HCT116 (cell line): ENCODE measurements around the gene SEMA4B. TPM values are rescaled to one million over a fixed set of nuclear protein-coding genes. Genes with fewer than 3 reads are reported as not detected.
A peak's percentile ranks its signal among the peaks of the same experiment; 100 is the strongest.

Experiments used
- ATAC-seq: fragments of 200-7000 bp; cut with Tn5 transposase; 2 replicates; pipeline ENCODE4 v1.9.1; 2020; ENCODE audit warnings: mild to moderate bottlenecking, moderate library complexity
- BruUV-seq: library from RNA; stranded (reverse); fragments of 400-500 nt; replicated peaks from 2 replicates; lab custom pipeline; 2021; lab: Mats Ljungman, UMichigan
- CTCF ChIA-PET: fragments of 300-600 bp; sonication (Branson Sonifier 250); formaldehyde crosslinking; loops from one replicate; lab custom pipeline; 2021; ENCODE audit warnings: antibody characterized with exemption; lab: Charles Lee
- POLR2A ChIA-PET: fragments of 300-600, 350-600 bp; sonication (Branson Sonifier 250); formaldehyde crosslinking; loops from one replicate; lab custom pipeline; 2021; ENCODE audit warnings: antibody characterized with exemption; lab: Charles Lee
- RAD21 ChIA-PET, 2 experiments: fragments of 300-600 bp; sonication (Branson Sonifier 250); formaldehyde crosslinking; loops; one replicate each; lab custom pipeline; 2023; ENCODE audit warnings: low total read pairs in 2 of 2; ENCODE audit not compliant: uncharacterized antibody in 2 of 2, unreplicated experiment in 2 of 2, low non-redundant PET in 1 of 2; lab: Charles Lee
- DNase-seq: peaks from one replicate; pipeline ENCODE4 v3.0.0-alpha.2; 2010; ENCODE audit warnings: low read depth, low spot score
- H2AFZ ChIP-seq: fragments of 200-600 bp; shearing (Covaris generic), sonication (generic); 2 replicates; pipeline ENCODE4 v1.6.1; 2017; ENCODE audit warnings: low read depth, mixed run types, mixed read lengths, antibody characterized with exemption, low read length; ENCODE audit not compliant: poor library complexity, severe bottlenecking
- H3K27ac ChIP-seq: 2 replicates; pipeline ENCODE4 v1.5.1; 2012; ENCODE audit warnings: low read depth, low read length
- H3K27me3 ChIP-seq: fragments of 200-600 bp; sonication (generic); 2 replicates; pipeline ENCODE4 v1.6.1; 2016; ENCODE audit warnings: mixed run types, low read length, mixed read lengths; ENCODE audit not compliant: insufficient read depth
- H3K36me3 ChIP-seq, 2 experiments: fragments of 200-500 bp in 1 of 2; fragments of 200-600 bp in 1 of 2; sonication (Bioruptor generic) in 1 of 2; sonication (generic) in 1 of 2; 2 replicates each; pipeline versions ENCODE4 v1.5.1 to v1.6.1; 2014 to 2016; ENCODE audit warnings: low read length in 2 of 2, inconsistent platforms in 1 of 2, mixed read lengths in 1 of 2, mixed run types in 1 of 2; ENCODE audit not compliant: insufficient read depth in 2 of 2, control insufficient read depth in 1 of 2
- H3K4me1 ChIP-seq, 2 experiments: fragments of 200-600 bp in 1 of 2; sonication (generic) in 1 of 2; 2 replicates each; pipeline versions ENCODE4 v1.5.1 to v1.6.1; 2012 to 2017; ENCODE audit warnings: low read length in 2 of 2, inconsistent platforms in 1 of 2, mild to moderate bottlenecking in 1 of 2, mixed read lengths in 1 of 2, mixed run types in 1 of 2, moderate library complexity in 1 of 2; ENCODE audit not compliant: insufficient read depth in 2 of 2, control insufficient read depth in 1 of 2
- H3K4me2 ChIP-seq: fragments of 200-600 bp; sonication (generic); 2 replicates; pipeline ENCODE4 v1.6.1; 2017; ENCODE audit warnings: mixed run types, low read length, mixed read lengths
- H3K4me3 ChIP-seq, 2 experiments: fragments of 200-600 bp in 1 of 2; sonication (generic) in 1 of 2; replicated peaks in 1 of 2; 2 replicates each; pipeline ENCODE4 v1.5.1; 2011 to 2016; ENCODE audit warnings: low read length in 2 of 2, control low read depth in 1 of 2, low read depth in 1 of 2, mild to moderate bottlenecking in 1 of 2, mixed read lengths in 1 of 2, mixed run types in 1 of 2
- H3K79me2 ChIP-seq: fragments of 200-600 bp; sonication (generic); 2 replicates; pipeline ENCODE4 v1.6.1; 2017; ENCODE audit warnings: mild to moderate bottlenecking, mixed run types, low read length, moderate library complexity, mixed read lengths; ENCODE audit not compliant: insufficient read depth
- H3K9ac ChIP-seq: fragments of 200-600 bp; sonication (generic); 2 replicates; pipeline ENCODE4 v1.6.1; 2016; ENCODE audit warnings: low read length, mixed read lengths
- H3K9me2 ChIP-seq: fragments of 200-600 bp; sonication (generic), shearing (Covaris generic); 2 replicates; pipeline ENCODE4 v1.6.1; 2017; ENCODE audit warnings: mixed run types, mild to moderate bottlenecking, moderate library complexity; ENCODE audit not compliant: insufficient read depth
- H3K9me3 ChIP-seq, 2 experiments: fragments of 200-500 bp in 1 of 2; fragments of 200-600 bp in 1 of 2; sonication (Bioruptor generic) in 1 of 2; sonication (generic) in 1 of 2; 2 replicates each; pipeline ENCODE4 v1.6.1; 2014 to 2017; ENCODE audit warnings: low read length in 2 of 2, mixed read lengths in 2 of 2, inconsistent platforms in 1 of 2, low read depth in 1 of 2, mild to moderate bottlenecking in 1 of 2, mixed run types in 1 of 2, moderate library complexity in 1 of 2; ENCODE audit not compliant: control insufficient read depth in 1 of 2, insufficient read depth in 1 of 2
- H4K20me1 ChIP-seq: fragments of 200-600 bp; sonication (generic), shearing (Covaris generic); 2 replicates; pipeline ENCODE4 v1.6.1; 2017; ENCODE audit warnings: mixed run types, mild to moderate bottlenecking, moderate library complexity; ENCODE audit not compliant: insufficient read depth
- CEBPB ChIP-seq: IDR thresholded peaks from 2 replicates; pipeline ENCODE4 v1.6.1; 2012; ENCODE audit warnings: low read depth
- EGR1 ChIP-seq: IDR thresholded peaks from 2 replicates; pipeline ENCODE4 v1.6.1; 2012; ENCODE audit warnings: low read depth
- JUND ChIP-seq: IDR thresholded peaks from 2 replicates; pipeline ENCODE4 v1.6.1; 2012
- POLR2A ChIP-seq: IDR thresholded peaks from 2 replicates; pipeline ENCODE4 v1.7.0; 2011; ENCODE audit warnings: borderline replicate concordance; ENCODE audit not compliant: insufficient read depth, insufficient read length; ENCODE audit errors: extremely low read depth
- POLR2AphosphoS5 ChIP-seq: IDR thresholded peaks from 2 replicates; pipeline ENCODE4 v1.6.1; 2011; ENCODE audit warnings: mild to moderate bottlenecking, low read depth, low read length, moderate library complexity
- SRF ChIP-seq: IDR thresholded peaks from 2 replicates; pipeline ENCODE4 v1.6.1; 2012; ENCODE audit warnings: low read depth
- intact Hi-C: fragments of 100-400 bp; cut with micrococcal nuclease; formaldehyde crosslinking; loops from 2 replicates; pipeline ENCODE4 v1.10.0; 2022
- total RNA-seq: library from RNA; stranded (reverse); gene quantifications from one replicate; pipeline ENCODE4 v1.2.1, GENCODE V29; 2021; ENCODE audit not compliant: unreplicated experiment

SEMA4B gene
- total RNA-seq, 1 experiment from 2014 or later: 98.6 TPM

GRCh38 chr15:90203473-90203872 is 2.3 kb downstream of the SEMA4B start:
- H3K9ac ChIP-seq: no peak overlapping the region
- no peak overlapping the region for H2AFZ ChIP-seq
- H3K4me2 ChIP-seq: peak overlapping the region; percentile 94; the same call in 1 of the 2 replicates
- RAD21 ChIA-PET: no interaction called here
- intact Hi-C loops: no loop called here
- peak overlapping the region; percentile 4 to 97; a peak in 2 of 4 replicates for H3K4me3 ChIP-seq
- H3K9me2 ChIP-seq: no peaks in the 10 kb centered on the region
- DNase-seq (no peak), ATAC-seq (no peak)
- peaks cover 2 to 21% of the 10 kb centered on the region in 2 experiments; a peak in 3 of 4 replicates for H3K36me3 ChIP-seq
- H3K79me2 ChIP-seq: peaks cover 68% of the 10 kb centered on the region
- H3K9me3 ChIP-seq: no peaks in the 10 kb centered on the region
- H4K20me1 ChIP-seq: no peaks in the 10 kb centered on the region
- BruUV-seq: no TSS peak
- H3K27ac ChIP-seq: no peak overlapping the region
- no peak for TF ChIP-seq EGR1
- TF ChIP-seq POLR2AphosphoS5: peak; percentile 29; the same call in 1 of the 2 replicates
- TF ChIP-seq POLR2A: no peak
- POLR2A ChIA-PET: no interaction called here
- peaks cover 15 to 63% of the 10 kb centered on the region in 2 experiments; a peak in 3 of 4 replicates for H3K4me1 ChIP-seq
- no peaks in the 10 kb centered on the region for H3K27me3 ChIP-seq
- CTCF ChIA-PET: interaction anchor here (1.3 kb wide), 1 partner anchor 11 kb away, joined by 6 read pairs; no protein-coding TSS in a partner anchor

DNA sequence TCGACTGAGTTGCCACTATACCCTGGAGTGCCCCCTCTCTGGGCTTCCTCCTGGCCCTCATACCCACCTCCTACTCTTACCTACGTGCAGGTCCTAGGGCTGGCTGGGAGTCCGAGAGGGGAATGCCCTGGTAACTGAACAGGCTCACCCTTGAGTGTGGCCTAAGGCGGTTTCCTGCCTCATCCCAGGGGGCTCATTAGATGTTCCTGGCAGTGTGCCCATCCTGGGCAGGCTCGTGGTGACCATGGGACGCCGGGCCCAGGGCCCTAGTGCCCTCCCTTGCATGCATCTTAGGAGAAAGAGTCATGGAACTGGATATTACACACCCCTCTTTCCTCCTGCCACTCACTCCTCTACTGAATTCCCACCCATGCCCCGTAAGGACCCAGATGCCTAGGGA is 2.8 kb downstream of the SEMA4B start:
- H3K4me2 ChIP-seq: peak overlapping the region; percentile 94; the same call in 1 of the 2 replicates
- DNase-seq (no peak), ATAC-seq (no peak)
- H3K4me3 ChIP-seq: no peak overlapping the region
- RAD21 ChIA-PET: no interaction called here
- H4K20me1 ChIP-seq: no peaks in the 10 kb centered on the region
- intact Hi-C loops: no loop called here
- H3K9ac ChIP-seq: no peak overlapping the region
- peaks cover 2 to 21% of the 10 kb centered on the region in 2 experiments; a peak in 3 of 4 replicates for H3K36me3 ChIP-seq
- H3K9me2 ChIP-seq: no peaks in the 10 kb centered on the region
- H3K27me3 ChIP-seq: no peaks in the 10 kb centered on the region
- peaks cover 73% of the 10 kb centered on the region for H3K79me2 ChIP-seq
- no peak overlapping the region for H2AFZ ChIP-seq
- CTCF ChIA-PET: interaction anchor here (1.3 kb wide), 1 partner anchor 11 kb away, joined by 6 read pairs; no protein-coding TSS in a partner anchor
- H3K4me1 ChIP-seq: peaks cover 15 to 63% of the 10 kb centered on the region in 2 experiments; a peak in 3 of 4 replicates
- no TSS peak for BruUV-seq
- no peak overlapping the region for H3K27ac ChIP-seq
- POLR2A ChIA-PET: no interaction called here
- no peaks in the 10 kb centered on the region for H3K9me3 ChIP-seq
- TF ChIP-seq SRF (no peak), JUND (no peak), POLR2AphosphoS5 (peak; percentile 1; the same call in 1 of the 2 replicates), CEBPB (no peak)
- TF ChIP-seq, all 23 proteins: peak for 1
